K562 (cell line): ENCODE results near the gene NPAS3. TPM values are rescaled to one million over a fixed set of nuclear protein-coding genes. Genes with fewer than 3 reads are reported as not detected.

ENCODE experiments used
- ARID4B ChIP-seq: sonication (generic); formaldehyde crosslinking; IDR thresholded peaks from 2 replicates; pipeline ENCODE4 v1.8.0; 2022; ENCODE audit warnings: mild to moderate bottlenecking, missing genetic modification reagents
- CBFA2T2 ChIP-seq: fragments of 450-650 bp; conservative IDR thresholded peaks from 2 replicates; pipeline ENCODE4 v1.6.1; 2017; ENCODE audit warnings: mild to moderate bottlenecking
- SRSF3 ChIP-seq: fragments of 200-400 bp; formaldehyde crosslinking; IDR thresholded peaks from 2 replicates; pipeline ENCODE4 v1.6.1; 2016; ENCODE audit warnings: mild to moderate bottlenecking, low read length, moderate library complexity; ENCODE audit not compliant: insufficient read depth
- TCFL5 ChIP-seq: fragments of 250-450 bp; sonication (Bioruptor Pico); conservative IDR thresholded peaks from 2 replicates; pipeline ENCODE4 v1.6.1; 2021; ENCODE audit warnings: mild to moderate bottlenecking, moderate library complexity, matching md5 sums
- ZNF311 ChIP-seq: fragments of 250-450 bp; sonication (Bioruptor Pico); IDR thresholded peaks from 2 replicates; pipeline ENCODE4 v1.4.0; 2020; ENCODE audit warnings: mild to moderate bottlenecking, moderate library complexity
- ZNF586 ChIP-seq: fragments of 450-650 bp; formaldehyde crosslinking; conservative IDR thresholded peaks from 2 replicates; pipeline ENCODE4 v1.4.0; 2020; ENCODE audit warnings: mild to moderate bottlenecking, moderate library complexity
- ZNF76 ChIP-seq: fragments of 250-450 bp; sonication (Bioruptor Pico); IDR thresholded peaks from 2 replicates; pipeline ENCODE4 v1.4.0; 2020; ENCODE audit warnings: mild to moderate bottlenecking, moderate library complexity, borderline replicate concordance
- polyA plus RNA-seq, 8 experiments: library from polyadenylated mRNA; depleted of rRNA in 4 of 8; stranded (reverse) in 5 of 8; unstranded in 3 of 8; fragments of >200 nt; fragmentation: Nextera tagmentation in 2 of 8; fragmentation: Illumina TruSeq in 1 of 8; extraction: Ambion mirVana in 2 of 8; extraction: Trizol in 1 of 8; gene quantifications; 2 replicates each; pipeline versions ENCODE4 v1.2.1 to v1.2.3, GENCODE V29; 2011 to 2014; ENCODE audit warnings: inconsistent platforms in 1 of 8, missing spikeins in 1 of 8
- total RNA-seq, 7 experiments: library from RNA; depleted of rRNA in 6 of 7; stranded (reverse); fragments of >200 nt in 6 of 7; fragmentation: Illumina TruSeq in 2 of 7; extraction: Trizol in 2 of 7; gene quantifications; 2 replicates each; pipeline versions ENCODE4 v1.2.1 to v1.2.3, GENCODE V29; 2011 to 2021; ENCODE audit warnings: low replicate concordance in 1 of 7

Gene NPAS3
- total and polyA plus RNA-seq, 9 of the 15 experiments (the other 6 are each of a cell fraction or from before 2014, with no cell fraction given), result 0.04 TPM; not detected in 8

DNA sequence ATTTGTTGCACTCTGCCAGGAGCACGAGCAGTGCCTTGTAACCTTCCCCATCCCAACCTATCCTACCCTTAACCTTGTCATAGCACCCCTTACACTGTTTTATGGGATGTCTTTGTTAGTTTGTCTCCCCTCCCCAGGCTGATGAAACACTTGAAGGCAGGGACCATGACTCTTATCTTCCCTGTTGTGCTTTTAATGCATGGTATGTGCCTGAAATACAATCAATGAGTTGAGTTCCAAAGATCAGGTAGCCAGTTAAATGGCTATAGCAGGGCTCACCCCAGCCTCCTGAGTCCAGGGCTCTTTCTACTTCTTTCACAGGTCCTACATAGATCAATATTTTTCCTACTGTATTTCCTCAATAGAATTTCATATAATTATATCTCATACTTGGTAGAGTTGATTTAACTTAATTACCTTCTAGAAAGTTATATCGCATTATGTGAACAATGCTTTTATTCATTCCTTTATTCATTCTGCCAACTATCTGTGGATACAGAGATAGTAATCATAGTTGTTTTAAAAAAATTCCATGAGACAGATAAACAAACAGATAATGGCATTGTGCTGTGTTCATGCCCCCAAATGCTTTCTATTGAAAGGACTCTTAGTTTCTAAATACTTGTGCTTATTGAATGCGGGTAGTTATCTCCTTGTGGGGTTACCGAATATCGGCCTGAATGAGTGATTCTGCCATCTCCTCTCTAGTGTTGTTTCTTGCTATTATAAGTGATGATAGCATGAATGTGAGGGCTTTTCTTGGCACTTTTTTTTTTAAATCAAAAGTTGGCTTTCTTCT lies 347.4 kb downstream of the NPAS3 start (continued):
- TF ChIP-seq ARID4B (CRISPR knock-in tag) (no peak), ZNF76 (CRISPR knock-in tag) (no peak), TCFL5 (CRISPR knock-in tag) (no peak), ZNF586 (CRISPR knock-in tag) (no peak), ZNF311 (CRISPR knock-in tag) (no peak), CBFA2T2 (no peak), SRSF3 (no peak)
